WTC11 (cell line): ENCODE results near the gene ADAMTS18.

Source experiments
- ATF2 ChIP-seq: sonication (generic); formaldehyde crosslinking; IDR thresholded peaks from 2 replicates; pipeline ENCODE4 v1.8.1; 2022; ENCODE audit warnings: low read depth, missing genetic modification reagents, borderline replicate concordance
- CTCF ChIP-seq: fragments of 200-600 bp; IDR thresholded peaks from 2 replicates; pipeline ENCODE4 v1.8.0; 2022; ENCODE audit warnings: antibody characterized with exemption
- E2F5 ChIP-seq: sonication (generic); formaldehyde crosslinking; IDR thresholded peaks from 2 replicates; pipeline ENCODE4 v1.8.1; 2022; ENCODE audit warnings: mild to moderate bottlenecking, moderate library complexity, missing genetic modification reagents
- ESRRA ChIP-seq: sonication (generic); formaldehyde crosslinking; IDR thresholded peaks from 2 replicates; pipeline ENCODE4 v1.8.1; 2022; ENCODE audit warnings: mild to moderate bottlenecking, missing genetic modification reagents, borderline replicate concordance
- FOXJ3 ChIP-seq: sonication (generic); formaldehyde crosslinking; IDR thresholded peaks from 2 replicates; pipeline ENCODE4 v1.9.0; 2021; ENCODE audit warnings: missing genetic modification reagents, mild to moderate bottlenecking, borderline replicate concordance
- FOXP1 ChIP-seq: sonication (generic); formaldehyde crosslinking; IDR thresholded peaks from 2 replicates; pipeline ENCODE4 v1.8.0; 2022; ENCODE audit warnings: missing genetic modification reagents, mild to moderate bottlenecking, moderate library complexity, borderline replicate concordance
- IRF2 ChIP-seq: sonication (generic); formaldehyde crosslinking; IDR thresholded peaks from 2 replicates; pipeline ENCODE4 v1.8.0; 2022; ENCODE audit warnings: low read depth, missing genetic modification reagents, borderline replicate concordance
- NR1H2 ChIP-seq: sonication (generic); formaldehyde crosslinking; IDR thresholded peaks from 2 replicates; pipeline ENCODE4 v1.9.0; 2021; ENCODE audit warnings: mild to moderate bottlenecking, moderate library complexity, missing genetic modification reagents
- SMAD3 ChIP-seq: sonication (generic); formaldehyde crosslinking; IDR thresholded peaks from 2 replicates; pipeline ENCODE4 v1.8.0; 2022; ENCODE audit warnings: missing genetic modification reagents, mild to moderate bottlenecking, borderline replicate concordance

- TF ChIP-seq CTCF (no peak), FOXJ3 (CRISPR knock-in tag) (no peak), SMAD3 (CRISPR knock-in tag) (no peak), FOXP1 (CRISPR knock-in tag) (no peak), E2F5 (no peak), ESRRA (CRISPR knock-in tag) (no peak), ATF2 (no peak), NR1H2 (no peak), IRF2 (CRISPR knock-in tag) (no peak)
Measured at GRCh38 chr16:77304134-77304533, 130.7 kb downstream of the ADAMTS18 start.
